ENCODE results near the gene GNAZ. TPM values are rescaled to one million over a fixed set of nuclear protein-coding genes. Genes with fewer than 3 reads are reported as not detected.

Gene GNAZ
- total RNA-seq, 1 donor from 2014 or later: 2.9 TPM

DNA sequence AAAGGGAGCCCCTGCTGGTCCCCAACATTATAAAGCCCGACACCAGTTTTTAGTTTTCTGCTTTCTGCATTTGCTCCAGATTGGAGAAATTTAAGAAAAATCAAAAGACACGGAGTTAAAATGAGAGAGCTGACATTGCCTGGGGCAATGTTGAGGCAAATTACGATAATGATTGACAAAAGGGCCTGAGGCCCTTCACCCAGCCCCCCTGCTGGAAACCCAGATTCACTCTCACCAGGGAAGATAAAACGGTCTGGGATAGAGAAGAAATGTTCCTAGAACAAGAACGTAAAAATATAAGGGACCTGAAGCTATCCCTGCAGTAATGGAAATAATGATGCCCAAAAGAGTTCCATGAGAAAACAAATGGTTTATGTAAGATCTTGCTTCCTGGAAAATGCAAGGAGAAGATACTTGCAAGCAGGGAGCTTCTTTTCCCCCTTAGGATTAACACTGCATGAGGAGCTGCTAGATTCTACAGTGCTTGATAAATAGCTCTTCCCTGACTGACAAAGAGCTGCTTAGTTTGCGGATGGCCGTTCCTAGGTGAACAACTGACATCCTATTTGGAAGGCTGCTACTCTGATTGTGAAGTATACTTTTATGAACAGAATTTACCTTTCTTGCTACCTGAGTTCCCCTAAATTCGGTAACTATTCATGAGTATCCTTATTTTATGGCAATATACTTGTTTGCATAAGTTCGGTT, 40.6 kb upstream of the GNAZ start:
- H3K27me3 ChIP-seq (ENCODE audit: low read depth): peaks cover 40% of the 10 kb centered on the region
- intact Hi-C loops (cut with micrococcal nuclease): no loop called here

DNA sequence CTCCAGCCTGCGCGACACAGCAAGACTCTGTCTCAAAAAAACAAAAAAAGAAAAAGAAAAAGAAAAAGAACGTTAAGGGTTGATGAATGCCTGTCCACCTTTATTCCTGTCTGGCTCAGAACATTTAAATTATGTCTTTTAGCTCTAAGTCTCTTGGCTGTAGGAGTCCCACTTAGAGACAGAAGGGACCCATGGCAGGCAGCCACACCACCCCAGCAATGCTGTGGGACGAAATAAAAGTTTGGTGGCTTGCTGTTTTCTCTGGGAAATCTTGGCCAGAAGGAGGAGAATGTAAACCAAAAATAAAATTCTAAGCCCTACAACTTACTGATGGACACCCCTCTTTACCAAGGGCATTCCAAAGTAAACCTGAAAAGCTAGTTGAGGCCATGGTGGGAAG, 38.9 kb upstream of the GNAZ start:
- intact Hi-C loops (cut with micrococcal nuclease): no loop called here
- Histone ChIP-seq H3K4me1 (no peaks in the 10 kb centered on the region), H3K4me3 (no peak overlapping the region), H3K9me3 (replicated peaks) (no peaks in the 10 kb centered on the region), H3K36me3 (no peaks in the 10 kb centered on the region), H3K27ac (replicated peaks) (no peak overlapping the region), H3K27me3 (ENCODE audit: low read depth) (peaks cover 55% of the 10 kb centered on the region)
- TF ChIP-seq, protein P1, sequence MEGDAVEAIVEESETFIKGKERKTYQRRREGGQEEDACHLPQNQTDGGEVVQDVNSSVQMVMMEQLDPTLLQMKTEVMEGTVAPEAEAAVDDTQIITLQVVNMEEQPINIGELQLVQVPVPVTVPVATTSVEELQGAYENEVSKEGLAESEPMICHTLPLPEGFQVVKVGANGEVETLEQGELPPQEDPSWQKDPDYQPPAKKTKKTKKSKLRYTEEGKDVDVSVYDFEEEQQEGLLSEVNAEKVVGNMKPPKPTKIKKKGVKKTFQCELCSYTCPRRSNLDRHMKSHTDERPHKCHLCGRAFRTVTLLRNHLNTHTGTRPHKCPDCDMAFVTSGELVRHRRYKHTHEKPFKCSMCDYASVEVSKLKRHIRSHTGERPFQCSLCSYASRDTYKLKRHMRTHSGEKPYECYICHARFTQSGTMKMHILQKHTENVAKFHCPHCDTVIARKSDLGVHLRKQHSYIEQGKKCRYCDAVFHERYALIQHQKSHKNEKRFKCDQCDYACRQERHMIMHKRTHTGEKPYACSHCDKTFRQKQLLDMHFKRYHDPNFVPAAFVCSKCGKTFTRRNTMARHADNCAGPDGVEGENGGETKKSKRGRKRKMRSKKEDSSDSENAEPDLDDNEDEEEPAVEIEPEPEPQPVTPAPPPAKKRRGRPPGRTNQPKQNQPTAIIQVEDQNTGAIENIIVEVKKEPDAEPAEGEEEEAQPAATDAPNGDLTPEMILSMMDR (IDR thresholded peaks at IDR 0.05; ENCODE audit: borderline replicate concordance): no peak
- no peak for DNase-seq

More for the DNA sequence above, 40.6 kb upstream of the GNAZ start:
- TF ChIP-seq, protein P1 (IDR thresholded peaks at IDR 0.05; ENCODE audit: borderline replicate concordance): no peak
- Histone ChIP-seq H3K27ac (replicated peaks) (no peak overlapping the region), H3K4me1 (no peaks in the 10 kb centered on the region), H3K36me3 (no peaks in the 10 kb centered on the region), H3K4me3 (no peak overlapping the region), H3K9me3 (replicated peaks) (no peaks in the 10 kb centered on the region)
- no peak for DNase-seq

DNA sequence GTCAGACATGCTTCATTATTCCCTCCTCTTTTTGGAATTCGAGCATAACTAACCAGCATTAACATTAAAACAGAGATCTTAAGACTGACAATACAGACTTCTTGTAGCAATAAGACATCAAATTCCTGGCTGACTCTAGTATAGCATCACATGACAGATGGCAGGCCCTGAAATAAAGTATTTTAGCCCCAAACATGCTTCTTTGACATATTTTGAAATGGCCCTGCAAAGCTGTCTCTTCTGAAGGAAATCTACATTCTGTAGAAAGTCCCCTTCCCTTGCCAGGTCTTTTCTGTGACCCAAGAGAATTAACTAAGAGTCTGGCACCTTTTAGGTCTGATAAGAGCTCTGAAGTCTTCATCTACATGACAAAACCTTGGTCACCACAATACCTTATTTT, 38.5 kb upstream of the GNAZ start:
- DNase-seq: no peak
- intact Hi-C loops (cut with micrococcal nuclease): no loop called here
- Histone ChIP-seq H3K4me3 (no peak overlapping the region), H3K4me1 (peaks cover under 1% of the 10 kb centered on the region), H3K36me3 (no peaks in the 10 kb centered on the region), H3K27ac (replicated peaks) (no peak overlapping the region), H3K9me3 (replicated peaks) (no peaks in the 10 kb centered on the region), H3K27me3 (ENCODE audit: low read depth) (peaks cover 59% of the 10 kb centered on the region)
- TF ChIP-seq, protein P1 (IDR thresholded peaks at IDR 0.05; ENCODE audit: borderline replicate concordance): no peak

DNA sequence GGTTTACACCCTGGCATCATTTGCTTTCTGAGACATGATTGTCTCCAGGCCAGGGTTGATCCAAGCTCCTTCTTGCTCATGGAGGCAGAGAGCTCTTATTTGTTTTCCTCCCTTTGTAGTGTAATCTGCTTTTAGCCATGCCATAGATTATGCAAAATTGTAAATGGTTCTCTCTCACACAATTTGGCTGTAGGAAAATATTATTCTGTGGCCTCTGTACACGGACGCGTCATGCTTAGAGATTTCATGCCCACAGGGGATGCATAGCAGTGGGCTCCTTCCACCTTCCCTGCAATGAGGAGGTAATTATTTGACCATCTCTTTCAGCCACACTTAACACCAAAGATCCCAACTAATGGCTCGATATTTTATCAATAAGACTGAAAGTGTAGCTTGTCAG, 37.7 kb upstream of the GNAZ start:
- Histone ChIP-seq H3K9me3 (replicated peaks) (no peaks in the 10 kb centered on the region), H3K4me3 (no peak overlapping the region), H3K27ac (replicated peaks) (no peak overlapping the region), H3K36me3 (no peaks in the 10 kb centered on the region), H3K4me1 (peaks cover 3% of the 10 kb centered on the region), H3K27me3 (ENCODE audit: low read depth) (peaks cover 68% of the 10 kb centered on the region)
- TF ChIP-seq, protein P1 (IDR thresholded peaks at IDR 0.05; ENCODE audit: borderline replicate concordance): no peak
- intact Hi-C loops (cut with micrococcal nuclease): no loop called here
- no peak for DNase-seq

DNA sequence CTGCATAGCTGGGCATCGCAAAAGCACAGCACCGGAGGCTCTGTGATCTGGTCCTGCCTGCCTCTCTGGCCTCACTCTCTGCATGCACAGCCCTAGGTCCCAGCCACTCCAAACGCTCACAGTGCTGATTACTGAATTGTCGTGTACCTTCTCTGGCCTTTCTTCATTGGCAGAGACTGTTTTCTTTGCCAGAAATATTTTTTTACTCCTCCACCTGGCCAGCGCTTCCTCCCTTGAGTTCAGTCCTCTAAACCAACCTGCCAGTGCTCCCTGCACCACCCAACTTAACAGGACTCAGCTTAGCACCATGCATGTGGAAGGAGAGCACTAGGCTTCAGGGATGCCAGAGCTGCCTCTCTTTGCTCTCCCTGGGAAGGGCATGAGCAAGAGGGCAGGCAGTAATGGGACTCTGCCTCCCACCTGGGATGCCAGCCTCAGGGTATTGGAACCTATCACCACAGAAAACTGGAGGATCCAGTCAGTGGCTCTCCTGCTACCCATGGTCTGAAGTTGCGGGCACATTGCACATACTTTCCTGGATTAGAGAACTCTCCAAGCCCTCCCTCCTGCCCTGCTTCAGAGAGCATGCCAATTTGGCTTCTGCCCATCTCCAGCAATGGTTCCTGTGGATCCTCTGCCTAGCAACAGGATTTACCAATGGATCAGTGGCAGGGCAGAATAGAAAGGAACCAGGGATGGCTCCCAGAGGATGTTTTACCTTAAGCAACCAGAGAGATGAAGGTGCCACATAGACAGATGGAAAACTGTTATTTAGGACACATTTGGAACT, 37.0 kb upstream of the GNAZ start:
- Histone ChIP-seq H3K27me3 (ENCODE audit: low read depth) (peaks cover 72% of the 10 kb centered on the region), H3K4me3 (no peak overlapping the region), H3K27ac (replicated peaks) (no peak overlapping the region), H3K9me3 (replicated peaks) (no peaks in the 10 kb centered on the region), H3K36me3 (no peaks in the 10 kb centered on the region), H3K4me1 (peaks cover 3% of the 10 kb centered on the region)
- intact Hi-C loops (cut with micrococcal nuclease): no loop called here
- TF ChIP-seq, protein P1 (IDR thresholded peaks at IDR 0.05; ENCODE audit: borderline replicate concordance): no peak
- DNase-seq: no peak
